HepG2 (cell line): ENCODE measurements around the gene PPP1R13B. TPM values are rescaled to one million over a fixed set of nuclear protein-coding genes. Genes with fewer than 3 reads are reported as not detected.

Experiments
- BORCS8-MEF2B ChIP-seq: sonication (generic); formaldehyde crosslinking; IDR thresholded peaks from 2 replicates; pipeline ENCODE4 v1.8.0; 2022; ENCODE audit warnings: mild to moderate bottlenecking, missing genetic modification reagents
- FOXA3 ChIP-seq: IDR thresholded peaks from 2 replicates; pipeline ENCODE4 v1.6.1; 2016; ENCODE audit warnings: missing genetic modification reagents, missing compliant biosample characterization
- FOXK1 ChIP-seq: sonication (generic); formaldehyde crosslinking; IDR thresholded peaks from 2 replicates; pipeline ENCODE4 v1.4.0; 2020; ENCODE audit warnings: low read depth, missing genetic modification reagents, borderline replicate concordance
- HNRNPL ChIP-seq: fragments of 200-400 bp; formaldehyde crosslinking; IDR thresholded peaks from 2 replicates; pipeline ENCODE4 v1.6.1; 2017; ENCODE audit warnings: mild to moderate bottlenecking, low read depth, low read length
- MXD1 ChIP-seq: sonication (generic); formaldehyde crosslinking; IDR thresholded peaks from 2 replicates; pipeline ENCODE4 v1.4.0; 2020; ENCODE audit warnings: mild to moderate bottlenecking, missing genetic modification reagents
- NCOA2 ChIP-seq: sonication (generic); formaldehyde crosslinking; IDR thresholded peaks from 2 replicates; pipeline ENCODE4 v1.8.0; 2022; ENCODE audit warnings: inconsistent platforms
- PLSCR1 ChIP-seq: sonication (generic); formaldehyde crosslinking; IDR thresholded peaks from 2 replicates; pipeline ENCODE4 v1.5.0; 2020; ENCODE audit warnings: missing genetic modification reagents, mild to moderate bottlenecking, borderline replicate concordance
- PRDM10 ChIP-seq: sonication (generic); formaldehyde crosslinking; IDR thresholded peaks from 2 replicates; pipeline ENCODE4 v1.4.0; 2020; ENCODE audit warnings: low read depth, missing genetic modification reagents
- RCOR2 ChIP-seq: IDR thresholded peaks from 2 replicates; pipeline ENCODE4 v1.6.1; 2016; ENCODE audit warnings: missing biosample characterization, missing genetic modification reagents
- RXRA ChIP-seq: sonication (generic); formaldehyde crosslinking; IDR thresholded peaks from 2 replicates; pipeline ENCODE4 v1.5.1; 2020; ENCODE audit warnings: missing genetic modification reagents
- SKI ChIP-seq: fragments of 450-650 bp; IDR thresholded peaks from one replicate; pipeline ENCODE4 v1.6.1; 2018; ENCODE audit warnings: mild to moderate bottlenecking; ENCODE audit not compliant: partially characterized antibody
- ZBTB33 ChIP-seq: sonication (generic); formaldehyde crosslinking; IDR thresholded peaks from 2 replicates; pipeline ENCODE4 v1.4.0; 2020; ENCODE audit warnings: missing genetic modification reagents
- ZBTB7B ChIP-seq: sonication (generic); formaldehyde crosslinking; IDR thresholded peaks from 2 replicates; pipeline ENCODE4 v1.4.0; 2020; ENCODE audit warnings: missing genetic modification reagents
- ZNF446 ChIP-seq: sonication (generic); formaldehyde crosslinking; IDR thresholded peaks from 2 replicates; pipeline ENCODE4 v1.5.0; 2020; ENCODE audit warnings: mild to moderate bottlenecking, missing genetic modification reagents
- ZNF558 ChIP-seq: sonication (generic); formaldehyde crosslinking; IDR thresholded peaks from 2 replicates; pipeline ENCODE4 v1.9.0; 2022; ENCODE audit warnings: mild to moderate bottlenecking, missing genetic modification reagents, borderline replicate concordance
- polyA plus RNA-seq, 8 experiments: library from polyadenylated mRNA; depleted of rRNA in 3 of 8; stranded (reverse) in 7 of 8; unstranded in 1 of 8; fragments of >200 nt; fragmentation: Illumina TruSeq in 4 of 8; extraction: Trizol in 4 of 8; gene quantifications; 2 replicates each; pipeline versions ENCODE4 v1.2.1 to v1.2.3, GENCODE V29; 2011 to 2016; ENCODE audit warnings: low read depth in 4 of 8, missing spikeins in 1 of 8, mixed read lengths in 1 of 8; ENCODE audit not compliant: insufficient read depth in 1 of 8
- total RNA-seq, 5 experiments: library from RNA; depleted of rRNA; stranded (reverse); fragments of >200 nt; fragmentation: Illumina TruSeq; extraction: Trizol; gene quantifications; 2 replicates each; pipeline ENCODE4 v1.2.3, GENCODE V29; 2016; ENCODE audit warnings: low read depth in 1 of 5

PPP1R13B gene
- total and polyA plus RNA-seq, 2 of the 13 experiments (the other 11 are each of a cell fraction or from before 2014, with no cell fraction given) = 4.6 to 9.4 TPM

GRCh38 chr14:103885509-103885932 is 38.1 kb upstream of the PPP1R13B start (continued):
- TF ChIP-seq PRDM10 (CRISPR knock-in tag) (0 out of 2 replicates have a peak, but pooled peaks have one; percentile 17), MXD1 (0 out of 2 replicates have a peak, but pooled peaks have one; percentile 24), ZBTB7B (CRISPR knock-in tag) (peak; percentile 70), FOXK1 (CRISPR knock-in tag) (no peak), RCOR2 (CRISPR knock-in tag) (no peak), ZNF446 (CRISPR knock-in tag) (no peak), NCOA2 (CRISPR knock-in tag) (peak; percentile 59), ZNF558 (CRISPR knock-in tag) (peak; percentile 70; the same call in 1 of the 2 replicates), RXRA (CRISPR knock-in tag) (peak; percentile 84), FOXA3 (CRISPR knock-in tag) (no peak), SKI (peak; percentile 77), HNRNPL (peak; percentile 91), ZBTB33 (CRISPR knock-in tag) (peak; percentile 88), BORCS8-MEF2B (CRISPR knock-in tag) (peak; percentile 53; the same call in 1 of the 2 replicates), PLSCR1 (no peak)
